ENCODE data around the gene NOB1. TPM values are rescaled to one million over a fixed set of nuclear protein-coding genes. Genes with fewer than 3 reads are reported as not detected.
A peak's percentile ranks its signal among the peaks of the same experiment; 100 is the strongest.

NOB1 gene
- total RNA-seq, 2 donors from 2014 or later: 12.9 to 22.2 TPM

- DNase-seq (ENCODE audit: low spot score): no peak
- Histone ChIP-seq H3K4me3 (no peak overlapping the region), H3K27me3 (no peaks in the 10 kb centered on the region), H3K36me3 (no peaks in the 10 kb centered on the region), H3K27ac (peak overlapping the region; percentile 68 to 82), H3K4me1 (peaks cover 0 to 40% of the 10 kb centered on the region in 2 donors), H3K9me3 (no peaks in the 10 kb centered on the region)
- no peak for TF ChIP-seq CTCF (IDR thresholded peaks at IDR 0.05)
These were observed 26.8 kb downstream of the NOB1 start for GRCh38 chr16:69727916-69728270.

- no peaks in the 10 kb centered on the region for H3K9me3 ChIP-seq
- H3K36me3 ChIP-seq: no peaks in the 10 kb centered on the region
- H3K27ac ChIP-seq: peak within 1 kb of the TSS; percentile 68 to 82
- DNase-seq (ENCODE audit: low spot score): peak; percentile 97
- TF ChIP-seq CTCF (IDR thresholded peaks at IDR 0.05): no peak
- H3K4me1 ChIP-seq: peaks cover 0 to 40% of the 10 kb centered on the region in 2 donors
- peak within 1 kb of the TSS; percentile 47 to 56 for H3K4me3 ChIP-seq
- H3K27me3 ChIP-seq: no peaks in the 10 kb centered on the region
These were observed 28.2 kb downstream of the NOB1 start, which contains the start of gene NQO1 for GRCh38 chr16:69726313-69727060. NQO1 (minus strand) TSS chr16:69726560; CDS start chr16:69726439, 121 bp downstream.

GRCh38 chr16:69725480-69726312, 29.0 kb downstream of the NOB1 start:
- no peaks in the 10 kb centered on the region for H3K27me3 ChIP-seq
- TF ChIP-seq CTCF (IDR thresholded peaks at IDR 0.05): no peak

GRCh38 chr16:69724981-69725479, 29.7 kb downstream of the NOB1 start:
- no peak for DNase-seq (ENCODE audit: low spot score)
- Histone ChIP-seq H3K27ac (peak overlapping the region; percentile 68 to 82), H3K9me3 (no peaks in the 10 kb centered on the region), H3K36me3 (no peaks in the 10 kb centered on the region), H3K4me3 (peak overlapping the region; percentile 47 to 56), H3K4me1 (peaks cover 0 to 40% of the 10 kb centered on the region in 2 donors), H3K27me3 (no peaks in the 10 kb centered on the region)
- TF ChIP-seq CTCF (IDR thresholded peaks at IDR 0.05): no peak

More at GRCh38 chr16:69725480-69726312, 29.0 kb downstream of the NOB1 start:
- H3K36me3 ChIP-seq: no peaks in the 10 kb centered on the region
- DNase-seq (ENCODE audit: low spot score): no peak
- peak overlapping the region; percentile 47 to 56 for H3K4me3 ChIP-seq
- peak overlapping the region; percentile 68 to 82 for H3K27ac ChIP-seq
- H3K4me1 ChIP-seq: peaks cover 0 to 40% of the 10 kb centered on the region in 2 donors
- H3K9me3 ChIP-seq: no peaks in the 10 kb centered on the region

- peak overlapping the region in 1 of 2 donors; percentile 68 for H3K27ac ChIP-seq
- DNase-seq (ENCODE audit: low spot score): no peak
- H3K4me1 ChIP-seq: peaks cover 0 to 40% of the 10 kb centered on the region in 2 donors
- H3K27me3 ChIP-seq: no peaks in the 10 kb centered on the region
- TF ChIP-seq CTCF (IDR thresholded peaks at IDR 0.05): no peak
- H3K9me3 ChIP-seq: no peaks in the 10 kb centered on the region
- H3K36me3 ChIP-seq: no peaks in the 10 kb centered on the region
- peak overlapping the region in 1 of 2 donors; percentile 56 for H3K4me3 ChIP-seq
These were observed 30.3 kb downstream of the NOB1 start for GRCh38 chr16:69724414-69724873.
